ENCODE results near the gene PNMA1.

The PNMA1 gene

GRCh38 chr14:73661872-73662271 lies 52.3 kb downstream of the PNMA1 start:
- DNase-seq: no peak
